SHP77 treated with DMSO at 0.1 percent for 48 hours (cell line): ENCODE results near the gene SLC16A4.

Source experiments
- DNase-seq: peaks from one replicate; lab custom pipeline; 2025; lab: John Stamatoyannopoulos, UW

The SLC16A4 gene

DNA sequence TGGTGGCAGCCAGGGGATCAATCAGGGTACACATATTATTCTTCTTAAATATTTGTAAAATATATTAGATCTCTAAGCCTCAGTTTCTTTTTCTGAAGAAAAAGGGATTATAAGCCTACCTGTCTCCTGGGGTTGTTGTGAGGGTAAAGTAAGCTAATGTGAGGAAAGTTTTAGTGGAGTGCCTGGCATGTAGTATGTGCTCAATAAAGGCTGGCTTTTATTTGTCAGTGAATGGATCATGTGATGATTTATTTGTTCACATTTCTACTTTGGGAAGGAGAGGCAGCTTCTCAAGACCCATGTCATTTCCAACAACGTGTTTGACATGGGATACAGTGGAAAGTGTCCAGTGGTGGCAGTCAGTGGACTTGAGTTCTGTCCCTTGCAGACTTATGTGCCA lies 64.0 kb downstream of the SLC16A4 start:
- DNase-seq: no peak

DNA sequence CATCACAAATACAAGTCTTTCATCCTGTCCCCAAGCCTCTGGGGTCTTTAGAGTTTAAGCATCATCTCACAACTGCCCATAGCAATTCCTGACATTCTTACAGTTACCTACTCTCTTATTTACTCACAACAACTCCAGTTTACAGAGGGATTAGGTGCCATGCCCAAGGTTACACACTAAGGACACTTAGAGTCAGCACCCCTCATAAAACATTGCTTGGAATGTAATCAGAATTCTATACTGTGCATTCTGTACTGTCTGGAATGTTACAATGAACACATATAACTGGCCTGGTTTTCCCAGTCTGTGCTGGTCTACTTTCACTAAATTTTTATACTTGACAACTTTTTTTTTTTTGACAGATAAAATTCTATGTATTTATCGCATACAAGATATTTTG lies 66.2 kb downstream of the SLC16A4 start:
- no peak for DNase-seq

GRCh38 chr1:110321846-110322245 lies 69.0 kb downstream of the SLC16A4 start:
- DNase-seq: no peak

GRCh38 chr1:110321045-110321444 lies 69.8 kb downstream of the SLC16A4 start:
- DNase-seq: no peak

DNA sequence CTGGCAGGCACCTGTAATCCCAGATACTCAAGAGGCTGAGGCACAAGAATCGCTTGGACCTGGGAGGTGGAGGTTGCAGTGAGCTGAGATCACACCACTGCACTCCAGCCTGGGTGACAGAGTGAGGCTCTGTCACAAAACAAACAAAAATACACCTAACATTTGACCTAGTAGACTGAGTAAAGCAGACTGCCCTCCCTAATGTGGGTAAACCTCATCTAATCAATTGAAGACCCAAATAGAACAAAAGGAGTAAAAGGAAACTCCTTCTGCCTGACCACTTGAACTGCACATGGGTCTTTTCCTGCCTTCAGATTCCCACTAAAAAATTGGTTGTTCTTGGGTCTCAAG lies 70.7 kb downstream of the SLC16A4 start:
- no peak for DNase-seq

GRCh38 chr1:110319332-110320167 lies 71.3 kb downstream of the SLC16A4 start:
- DNase-seq: no peak

DNA sequence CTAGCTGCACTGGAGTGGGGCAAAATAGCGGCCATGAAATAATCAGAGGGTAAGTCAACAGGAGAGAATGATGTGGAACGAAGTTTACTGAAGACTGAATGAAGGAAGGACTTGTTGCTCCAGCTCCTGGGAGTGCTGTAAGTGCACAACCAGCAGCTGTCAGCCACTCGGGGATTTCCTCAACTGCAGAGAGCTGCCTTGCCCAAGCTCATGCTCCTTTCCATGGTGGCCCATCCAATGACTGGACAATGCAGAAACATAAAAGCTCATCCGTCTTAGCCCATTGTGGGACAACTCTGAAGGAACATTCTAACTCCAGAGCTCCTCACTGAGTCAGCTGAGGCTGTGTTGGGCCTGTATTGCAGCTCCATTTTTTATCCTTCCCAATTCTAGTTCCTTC lies 72.8 kb downstream of the SLC16A4 start:
- DNase-seq: no peak

GRCh38 chr1:110316735-110317134 lies 74.1 kb downstream of the SLC16A4 start:
- no peak for DNase-seq
